ENCODE data around the gene BICD1.
"Not testable (repeated sequence)": the region's sequence is repeated elsewhere in the genome, so short reads cannot be mapped to it uniquely, and the experiment has no call there.

The BICD1 gene

DNA sequence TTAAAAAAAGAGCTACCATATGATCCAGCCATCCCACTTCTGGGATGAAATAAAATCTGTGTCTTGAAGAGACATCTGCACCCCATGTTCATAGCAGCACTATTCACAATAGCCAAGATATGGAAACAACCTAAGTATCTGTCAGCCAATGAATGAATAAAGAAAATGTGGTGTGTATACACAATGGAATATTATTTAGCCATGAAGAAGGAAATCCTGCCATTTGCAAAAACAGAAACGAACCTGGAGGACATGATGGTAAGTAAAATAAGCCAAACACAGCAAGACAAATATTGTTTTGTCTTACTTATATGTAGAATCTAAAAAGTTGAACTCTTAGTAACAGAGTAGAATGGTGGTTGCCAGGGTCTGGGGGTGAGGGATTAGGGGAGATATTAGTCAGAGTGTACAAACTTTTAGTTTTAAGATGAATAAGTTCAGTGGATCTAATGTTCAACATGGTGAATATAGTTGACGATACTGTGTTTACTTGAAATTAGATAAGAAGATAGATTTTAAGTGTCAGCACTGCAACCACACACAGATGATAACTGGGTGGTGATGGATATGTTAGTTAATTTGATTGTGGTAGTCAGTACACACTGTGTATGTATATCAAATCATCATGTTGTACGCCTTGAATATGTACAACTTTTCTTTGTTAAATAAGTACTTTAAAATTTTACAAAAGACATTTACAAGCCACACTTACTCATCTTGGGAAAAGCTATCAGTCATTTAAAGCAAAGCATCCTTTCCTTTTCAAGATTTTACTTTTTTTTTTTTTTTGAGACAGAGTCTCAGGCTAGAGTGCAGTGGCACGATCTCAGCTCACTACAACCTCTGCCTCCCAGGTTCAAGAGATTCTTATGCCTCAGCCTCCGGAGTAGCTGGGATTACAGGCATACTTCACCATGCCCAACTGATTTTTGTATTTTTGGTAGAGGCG is 89.9 kb downstream of the BICD1 start:
- no peak for FAIRE-seq

DNA sequence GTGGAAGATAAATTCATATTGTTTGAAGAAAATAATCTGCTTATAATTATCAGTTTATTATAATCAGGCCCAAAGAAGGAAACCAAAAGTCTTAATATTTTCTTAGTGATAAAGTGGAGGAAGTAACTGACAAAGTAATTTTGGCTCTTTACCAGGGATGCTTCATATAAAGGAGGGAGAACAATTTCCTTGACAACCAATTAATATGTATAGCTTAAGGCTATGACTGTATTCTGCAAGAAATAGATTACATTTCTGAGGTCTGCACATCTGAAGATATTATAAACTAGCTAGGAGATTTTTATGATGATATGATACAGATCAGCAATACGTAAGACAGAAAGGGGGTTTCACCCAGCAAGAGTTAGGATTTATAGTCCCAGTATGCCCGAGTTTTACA is 90.8 kb downstream of the BICD1 start:
- no peak for FAIRE-seq

DNA sequence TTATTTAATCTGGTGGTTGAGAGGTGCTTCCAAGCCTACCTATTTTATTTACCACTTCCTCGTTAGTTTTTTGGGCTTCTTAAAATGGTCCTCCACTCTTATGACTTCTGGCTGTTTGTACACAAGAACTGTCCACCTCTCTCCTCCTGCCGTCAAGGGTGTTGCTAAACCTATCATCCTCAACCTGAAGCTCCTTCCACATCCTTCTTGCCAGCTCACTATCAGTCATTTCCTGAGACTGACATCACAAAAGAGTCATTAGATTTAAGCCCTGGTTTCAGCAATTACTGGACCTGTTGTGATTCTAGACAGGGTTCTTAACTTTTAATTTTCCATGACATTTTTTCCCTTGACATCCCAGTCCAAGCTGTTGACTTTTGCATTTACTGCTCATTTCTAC is 91.9 kb downstream of the BICD1 start:
- no peak for FAIRE-seq

DNA sequence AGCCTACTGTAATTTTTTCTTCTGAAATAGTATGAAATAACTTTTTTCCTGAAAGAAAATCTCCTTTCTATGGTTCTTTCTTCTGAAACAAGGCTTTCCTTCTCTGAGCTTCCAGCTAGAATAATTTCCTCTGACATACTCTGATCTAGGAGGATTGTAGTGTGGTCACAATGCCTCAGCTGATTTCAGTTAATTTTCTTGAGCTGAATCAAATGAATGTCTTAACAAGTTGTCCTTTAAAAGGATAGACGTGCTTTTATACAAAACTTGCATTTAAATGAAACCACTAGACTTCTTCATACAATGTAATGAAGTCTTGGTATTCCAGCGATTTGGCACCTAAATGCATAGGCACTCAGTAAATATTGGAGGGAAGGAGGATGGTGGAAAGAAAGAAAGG is 94.4 kb downstream of the BICD1 start:
- FAIRE-seq: no peak

DNA sequence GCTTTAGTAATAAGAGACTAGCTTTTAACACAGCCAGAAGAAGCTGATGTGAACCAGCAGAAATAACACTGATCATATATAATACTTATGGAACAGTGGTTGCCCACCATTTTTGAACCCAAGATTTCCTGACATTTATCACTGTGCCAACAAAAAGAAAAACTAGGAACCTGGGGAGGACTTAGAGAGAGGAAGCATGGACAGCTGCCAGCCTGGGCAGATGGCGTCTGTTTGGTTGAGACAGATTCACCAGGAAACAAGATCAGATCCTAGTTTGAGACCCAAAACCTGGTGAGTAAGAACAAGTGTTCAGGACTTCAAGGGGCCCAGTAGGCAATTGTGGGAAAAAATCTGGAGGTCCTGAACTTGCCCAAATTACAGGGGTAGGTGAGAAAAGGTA is 95.3 kb downstream of the BICD1 start:
- FAIRE-seq: no peak

DNA sequence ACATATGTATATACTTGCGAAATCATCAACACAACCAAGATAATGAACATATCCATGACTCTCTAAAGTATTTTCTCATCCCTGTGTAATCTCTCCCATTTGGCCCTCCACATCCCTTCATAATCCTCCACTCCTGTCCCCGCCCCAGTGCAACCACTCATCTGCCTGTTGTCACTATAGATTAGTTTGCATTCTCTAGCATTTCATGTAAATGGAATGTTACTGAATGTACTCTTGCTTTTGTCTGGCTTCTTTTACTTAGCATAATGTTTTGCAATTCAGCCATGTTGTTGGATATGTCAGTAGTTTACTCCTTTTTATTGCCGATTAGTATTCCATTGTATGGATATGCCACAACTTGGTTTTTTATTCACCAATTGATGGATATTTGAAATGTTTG is 99.1 kb downstream of the BICD1 start:
- no peak for FAIRE-seq

DNA sequence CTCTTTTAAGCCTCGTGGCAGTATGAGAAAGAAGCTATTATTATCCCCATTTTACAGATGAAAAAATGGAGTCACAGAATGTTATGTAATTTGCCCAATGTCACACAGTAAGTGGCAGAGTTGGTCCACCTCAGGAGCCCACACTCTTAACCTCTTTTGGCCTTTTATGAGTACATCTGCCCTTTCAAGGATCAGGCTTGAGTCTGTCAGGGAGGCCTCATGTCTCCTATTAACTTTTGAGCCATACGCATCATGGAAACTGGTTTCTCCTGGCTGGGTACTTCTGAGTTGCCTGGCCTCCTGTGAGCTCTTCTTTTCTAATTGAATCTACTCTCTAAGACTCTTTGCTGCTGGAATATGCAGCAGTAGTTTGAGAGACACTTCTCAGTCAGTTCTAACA is 101.7 kb downstream of the BICD1 start:
- no peak for FAIRE-seq

DNA sequence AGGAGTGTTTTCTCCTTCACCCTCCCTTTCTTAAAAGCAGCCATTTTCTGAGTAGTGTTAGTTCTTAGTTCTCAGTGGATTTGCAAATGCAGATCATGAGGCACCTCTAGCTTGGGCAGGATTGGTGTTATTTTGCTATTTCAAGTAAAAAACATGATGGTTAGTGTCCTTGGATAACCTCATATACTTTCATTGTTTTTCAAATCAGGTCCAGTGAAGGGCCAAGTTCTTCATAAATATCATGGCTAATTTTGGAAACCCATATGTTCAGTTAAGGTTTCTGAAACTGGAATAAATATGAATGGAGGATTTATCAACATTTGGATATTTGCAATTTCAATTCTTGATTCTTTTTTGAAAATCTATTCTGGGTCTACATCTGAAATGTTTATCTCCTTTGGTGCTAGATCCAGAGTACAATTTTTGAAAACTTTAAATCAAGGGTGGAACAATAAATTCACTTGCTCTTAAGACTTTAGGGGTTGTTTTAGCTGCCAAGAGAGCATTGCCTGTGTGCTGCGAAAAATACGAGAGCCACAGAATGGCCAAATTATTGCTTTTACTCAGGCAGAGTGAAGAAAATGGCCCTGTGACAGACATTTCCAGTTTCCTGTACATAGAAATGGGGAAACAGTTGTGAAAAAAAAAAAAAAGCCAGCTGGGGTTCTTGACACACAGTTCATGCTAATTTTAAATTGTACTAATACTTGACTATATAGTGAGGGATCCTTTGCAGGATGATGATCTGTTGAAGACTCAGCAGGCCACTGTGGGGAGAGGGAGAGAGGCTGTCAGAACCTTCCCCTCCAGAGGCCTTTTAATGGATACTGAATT is 104.6 kb downstream of the BICD1 start:
- FAIRE-seq: no peak

DNA sequence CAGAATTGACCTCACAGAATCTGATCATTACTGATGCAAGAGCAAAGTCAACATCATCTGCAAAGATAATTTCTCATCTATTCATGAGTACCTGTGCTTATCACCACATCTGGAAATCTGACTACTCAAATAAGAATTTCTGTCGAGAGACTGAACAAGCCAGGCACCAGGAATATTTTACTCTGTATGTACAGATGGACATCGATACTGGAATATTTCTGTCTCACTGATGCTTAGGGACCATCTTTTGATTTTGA is 105.2 kb downstream of the BICD1 start:
- FAIRE-seq: no peak

DNA sequence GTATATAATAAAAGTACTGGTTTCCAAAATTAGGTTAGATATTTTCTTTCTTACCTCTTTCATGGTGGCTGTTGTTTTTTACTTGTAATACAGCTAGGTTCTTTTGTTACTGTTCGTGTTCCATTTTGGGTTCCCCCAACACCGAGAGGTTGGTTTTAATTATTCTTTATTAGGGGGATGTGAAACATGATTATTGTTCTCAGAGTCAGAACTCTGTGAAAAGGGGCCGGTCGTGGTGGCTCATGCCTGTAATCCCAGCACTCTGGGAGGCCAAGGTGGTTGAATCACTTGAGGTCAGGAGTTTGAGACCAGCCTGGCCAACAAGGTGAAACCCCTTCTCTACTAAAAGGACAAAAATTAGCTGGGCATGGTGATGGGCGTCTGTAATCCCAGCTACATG is 108.1 kb downstream of the BICD1 start:
- no peak for FAIRE-seq

DNA sequence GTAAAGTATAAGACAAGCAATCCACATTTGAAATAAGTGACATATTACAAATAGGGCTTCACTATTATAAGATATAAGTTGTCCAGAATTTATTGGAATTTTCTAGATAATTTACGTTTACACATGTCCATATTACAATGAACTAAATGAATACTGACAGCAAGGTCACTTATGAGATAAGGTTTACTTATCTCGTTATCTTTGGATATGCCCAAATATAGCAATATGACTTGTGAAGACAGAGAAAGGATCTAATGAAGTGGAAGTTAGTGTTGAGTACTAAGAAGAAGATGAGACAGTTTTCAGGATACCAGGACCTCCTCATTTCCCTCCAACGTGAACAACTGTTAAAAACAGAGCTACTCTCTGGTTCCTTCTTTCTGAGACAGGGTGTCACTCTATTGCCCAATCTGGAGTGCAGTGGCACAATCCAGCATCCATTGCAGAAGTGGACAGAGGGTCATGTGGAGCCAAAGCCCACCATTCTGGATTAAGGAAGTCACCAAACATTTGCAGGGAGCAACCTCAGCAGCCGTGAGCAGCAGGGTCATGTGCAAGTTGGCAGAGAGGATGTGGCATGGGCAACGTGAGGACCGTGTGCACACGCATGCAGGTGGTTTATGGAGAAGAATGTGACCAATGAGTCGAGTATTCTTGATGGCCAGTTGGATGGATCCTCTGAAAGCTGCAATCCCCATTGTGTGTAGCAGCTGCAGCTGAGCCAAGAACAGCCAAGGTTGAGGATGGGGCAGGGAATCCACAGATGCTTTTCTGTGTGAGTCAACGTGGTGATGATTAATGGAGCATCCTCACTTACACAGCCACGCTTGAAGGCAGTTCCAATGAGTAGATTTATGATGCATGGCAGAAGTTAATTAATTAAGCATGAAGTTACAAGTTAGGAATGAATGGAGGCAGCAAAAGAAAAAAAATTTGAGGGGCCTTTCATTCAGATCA is 111.0 kb downstream of the BICD1 start:
- no peak for FAIRE-seq

DNA sequence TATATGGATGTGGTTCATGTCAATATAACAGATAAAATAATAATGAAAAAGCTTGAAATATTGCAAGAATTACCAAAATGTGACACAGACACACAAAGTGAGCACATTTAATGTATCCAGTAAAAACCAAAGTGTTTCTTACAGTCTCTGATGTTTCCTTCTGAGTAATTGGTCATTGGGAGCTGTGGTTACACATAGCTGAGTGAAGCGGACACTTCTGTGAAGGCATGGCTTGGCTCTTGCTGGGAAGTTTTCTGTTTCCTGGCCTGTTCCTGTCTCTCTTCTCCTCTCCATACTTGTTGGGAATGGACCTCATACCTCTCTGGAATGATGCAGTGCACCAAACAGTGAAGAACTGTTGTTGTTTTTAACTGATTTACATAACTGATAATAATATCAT is 117.3 kb downstream of the BICD1 start:
- no peak for FAIRE-seq

DNA sequence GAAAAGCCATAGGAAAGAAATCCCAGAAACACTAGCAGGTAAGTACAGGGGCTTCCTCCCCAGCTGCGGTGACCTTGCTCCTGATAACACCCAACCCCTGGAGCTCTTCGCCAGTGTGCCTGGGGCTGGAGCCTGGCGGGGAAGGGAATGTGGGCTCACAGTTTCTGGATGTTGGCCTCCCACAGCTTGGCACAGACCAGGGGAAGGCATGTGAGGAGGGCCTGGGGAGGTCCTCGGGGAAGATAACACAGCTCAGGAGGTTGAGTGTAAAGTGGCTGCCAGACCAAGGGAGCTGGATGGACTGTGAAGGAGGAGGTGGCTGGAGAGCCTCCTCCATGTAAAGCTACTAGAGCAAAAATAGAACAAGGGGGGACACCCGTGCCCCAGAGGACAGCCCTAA is 120.1 kb downstream of the BICD1 start:
- FAIRE-seq: no peak

DNA sequence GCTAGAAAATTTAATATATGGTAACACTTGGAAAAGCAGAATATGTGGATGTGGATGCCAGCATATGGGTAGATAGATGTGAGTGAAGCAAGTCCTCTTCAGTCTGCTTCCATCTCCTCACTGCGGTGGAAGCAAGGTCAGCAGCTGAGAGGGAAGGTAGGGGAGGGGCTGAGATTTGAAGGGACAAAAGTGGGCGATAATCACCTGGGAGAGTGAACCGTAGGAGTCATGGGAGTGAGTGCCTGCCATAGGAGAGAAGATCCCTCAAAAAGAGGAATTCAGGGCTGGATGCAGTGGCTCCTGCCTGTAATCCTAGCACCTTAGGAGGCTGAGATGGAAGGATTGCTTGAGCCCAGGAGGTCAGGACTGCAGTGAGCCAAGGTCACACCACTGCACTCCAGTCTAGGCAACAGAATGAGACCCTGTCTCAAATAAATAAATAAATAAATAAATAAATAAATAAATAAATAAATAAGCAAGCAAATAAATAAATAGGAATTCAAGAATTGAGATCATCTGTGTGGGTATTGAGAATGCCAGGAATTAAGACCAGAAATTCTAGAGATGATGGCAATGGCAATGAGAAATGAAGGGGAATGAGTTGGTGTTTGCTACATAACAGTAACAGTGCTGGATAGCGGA is 123.4 kb downstream of the BICD1 start:
- no peak for FAIRE-seq

DNA sequence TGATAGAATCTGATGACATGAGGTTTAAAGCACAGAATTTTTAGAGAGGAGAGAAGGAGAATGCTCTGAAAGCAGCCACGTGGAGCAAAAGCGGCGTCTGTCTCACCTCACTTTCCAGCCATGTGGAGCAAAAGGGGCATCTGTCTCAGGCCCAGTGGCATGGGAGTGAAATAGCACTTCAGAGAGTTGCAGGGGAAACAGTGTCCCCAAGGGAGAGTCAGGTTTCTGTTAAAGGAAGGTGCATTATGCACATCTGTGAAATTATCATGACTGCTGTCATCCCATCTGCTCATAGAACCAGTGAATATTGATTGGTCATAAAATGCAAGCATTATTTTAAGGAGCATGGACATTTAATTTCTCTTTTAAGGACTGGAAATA is 124.0 kb downstream of the BICD1 start:
- no peak for FAIRE-seq

DNA sequence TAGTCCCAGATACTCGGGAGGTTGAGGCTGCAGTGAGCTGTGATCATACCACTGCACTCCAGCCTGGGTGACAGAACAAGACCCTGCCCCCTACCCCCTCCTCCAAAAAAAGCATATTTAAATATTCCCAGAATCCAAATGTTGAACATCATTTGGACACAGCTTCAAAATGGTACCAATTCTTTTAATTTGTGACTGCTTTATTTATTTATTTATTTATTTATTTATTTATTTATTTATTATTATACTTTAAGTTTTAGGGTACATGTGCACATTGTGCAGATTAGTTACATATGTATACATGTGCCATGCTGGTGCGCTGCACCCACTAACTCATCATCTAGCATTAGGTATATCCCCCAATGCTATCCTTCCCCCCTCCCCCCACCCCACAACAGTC is 124.7 kb downstream of the BICD1 start:
- not testable (repeated sequence) for FAIRE-seq

DNA sequence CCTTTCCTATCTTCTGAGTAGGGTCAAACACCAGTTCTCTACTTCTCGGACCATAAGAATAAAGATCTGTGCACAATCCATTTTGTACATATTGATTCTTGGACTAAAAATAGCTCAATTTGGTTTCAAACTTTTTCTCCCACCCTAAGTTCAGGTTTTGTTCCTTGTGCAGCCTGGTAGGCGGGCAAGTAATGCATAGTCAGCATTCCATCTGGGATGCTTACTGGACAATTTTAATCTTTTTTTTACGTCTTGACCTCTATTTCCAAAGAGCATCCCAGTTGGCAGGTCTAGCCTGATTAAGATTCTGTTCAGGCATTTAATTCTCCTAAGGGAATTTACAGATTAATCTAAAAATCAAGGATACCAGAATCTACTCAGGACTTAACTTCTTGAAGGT is 126.9 kb downstream of the BICD1 start:
- FAIRE-seq: no peak

DNA sequence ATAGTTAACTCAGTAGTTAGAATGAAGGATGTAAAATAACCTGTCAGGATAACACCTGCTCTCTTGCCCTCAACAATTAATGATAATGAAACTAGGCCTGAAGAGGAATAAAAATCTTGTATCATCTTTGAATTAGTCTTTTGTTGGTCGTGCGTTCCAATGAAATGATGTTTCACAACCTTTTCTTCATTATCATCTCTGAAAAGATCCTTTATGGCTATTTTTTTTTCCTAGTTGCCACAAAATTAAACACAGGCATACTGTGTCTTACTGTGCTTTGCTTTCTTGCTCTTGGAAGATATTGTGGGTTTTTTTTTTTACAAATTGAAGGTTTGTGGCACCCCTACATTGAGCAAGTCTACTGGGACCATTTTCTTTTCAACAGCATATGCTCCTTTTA is 128.6 kb downstream of the BICD1 start:
- no peak for FAIRE-seq

DNA sequence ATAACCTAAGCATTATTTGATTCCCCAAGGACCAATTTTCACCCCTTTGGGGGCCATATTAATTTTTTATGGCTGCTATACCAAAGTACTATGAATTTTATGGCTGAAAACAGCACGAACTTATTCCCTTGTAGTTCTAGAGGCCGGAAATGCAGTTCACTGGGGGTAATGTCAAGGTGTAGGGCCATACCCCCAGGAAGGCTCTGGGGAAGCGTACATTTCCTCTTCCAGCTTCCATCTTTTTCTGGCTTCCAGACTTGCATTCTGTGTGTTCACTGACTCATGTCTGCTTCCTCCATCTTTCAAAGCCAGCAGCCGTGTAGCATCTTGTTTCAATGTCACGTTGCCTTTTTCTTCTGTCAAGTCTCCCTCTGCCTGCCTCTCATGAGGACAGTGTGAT is 133.5 kb downstream of the BICD1 start:
- FAIRE-seq: no peak

DNA sequence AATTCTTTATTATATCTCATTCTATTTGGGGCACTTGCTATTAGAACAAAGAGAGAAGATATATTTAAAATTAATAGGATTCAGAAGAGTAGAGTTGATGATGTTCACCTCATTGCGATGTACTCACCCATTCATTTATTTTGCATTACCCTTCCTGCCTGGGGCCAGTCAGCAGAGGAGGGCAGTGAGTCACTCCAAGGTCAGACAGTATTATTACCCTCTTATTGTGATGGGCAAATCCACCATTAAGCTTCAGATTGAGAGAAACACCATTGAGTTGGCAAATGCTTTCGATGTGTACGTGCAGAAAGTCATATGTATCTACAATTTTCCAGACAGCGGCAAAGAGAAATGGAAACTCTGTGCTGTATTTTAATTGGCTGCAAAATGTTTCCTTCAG is 134.2 kb downstream of the BICD1 start:
- FAIRE-seq: no peak

DNA sequence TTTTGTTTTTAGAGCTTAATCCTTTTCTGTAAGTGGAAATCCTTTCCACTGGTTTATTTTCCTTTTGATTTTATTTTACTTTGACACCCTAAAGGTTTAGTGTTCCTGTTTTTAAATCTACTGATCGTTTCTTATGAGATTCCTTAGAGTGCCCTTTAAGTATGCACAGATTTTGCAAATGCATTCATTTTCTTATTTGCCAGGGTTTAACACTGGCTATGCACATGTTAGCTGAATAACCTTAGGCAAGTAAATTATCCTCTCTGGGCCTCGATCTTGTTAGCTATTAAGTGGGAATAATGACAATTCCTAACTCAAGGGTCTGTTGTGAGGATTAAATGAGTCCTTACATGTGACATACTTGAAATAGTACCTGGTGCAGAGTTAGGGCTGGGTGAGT is 136.0 kb downstream of the BICD1 start:
- no peak for FAIRE-seq

DNA sequence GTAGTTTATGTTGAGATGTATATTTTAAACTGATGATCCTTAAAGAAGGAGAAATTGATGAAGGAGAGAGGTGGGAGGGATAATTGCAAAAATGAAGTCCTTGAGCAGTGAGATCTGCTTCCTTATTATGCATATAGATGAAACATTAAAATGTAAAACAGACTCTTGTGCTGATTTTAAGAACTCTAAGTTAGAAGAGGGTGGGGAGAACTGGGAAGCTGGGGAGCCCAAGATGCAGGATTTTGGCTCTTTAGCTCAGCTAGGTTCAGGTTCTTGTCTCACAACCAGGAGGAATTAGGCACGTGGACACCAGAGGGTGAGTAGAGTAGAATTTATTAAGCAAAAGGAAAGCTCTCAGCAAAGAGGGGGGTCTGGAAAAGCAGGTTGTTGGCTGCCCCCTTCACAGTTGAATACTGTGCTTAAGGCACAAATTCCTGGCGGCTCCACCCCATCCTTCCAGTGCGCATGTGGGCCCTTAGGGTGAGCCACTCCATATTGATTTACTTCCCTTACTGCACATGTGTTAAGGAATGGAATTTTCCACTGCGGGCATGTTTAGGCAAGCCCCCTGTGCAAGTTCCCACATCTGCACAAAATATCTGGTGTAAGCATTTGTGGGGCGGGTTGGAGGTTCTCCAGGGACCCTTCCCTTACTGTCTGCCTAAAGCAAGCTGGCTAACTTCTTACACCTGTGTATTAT is 141.9 kb downstream of the BICD1 start:
- no peak for FAIRE-seq
